IMR-90 (cell line): Measurements from ENCODE around the gene TUBGCP2. TPM values are rescaled to one million over a fixed set of nuclear protein-coding genes. Genes with fewer than 3 reads are reported as not detected.

ENCODE experiments used
- ATAC-seq: fragments of 200-7000 bp; cut with Tn5 transposase; 2 replicates; pipeline ENCODE4 v1.9.1; 2020; ENCODE audit warnings: low read depth, mild to moderate bottlenecking, moderate library complexity
- BruUV-seq: library from RNA; stranded (reverse); fragments of 400-500 nt; replicated peaks from 2 replicates; lab custom pipeline; 2021; lab: Mats Ljungman, UMichigan
- CTCF ChIA-PET: fragments of 300-600 bp; formaldehyde crosslinking; extraction: SDS; loops from one replicate; lab custom pipeline; 2021; ENCODE audit warnings: antibody characterized with exemption; lab: Yijun Ruan, JAX
- POLR2A ChIA-PET: fragments of 300-600 bp; sonication (Branson Sonifier 250); formaldehyde crosslinking; loops from one replicate; lab custom pipeline; 2022; ENCODE audit warnings: antibody characterized with exemption; ENCODE audit not compliant: unreplicated experiment; lab: Charles Lee
- DNase-seq: peaks from one replicate; pipeline ENCODE4 v3.0.0; 2013
- H2AFZ ChIP-seq: replicated peaks from 2 replicates; pipeline ENCODE3; 2013; ENCODE audit warnings: low read length, mild to moderate bottlenecking; ENCODE audit not compliant: poor library complexity
- H2AK5ac ChIP-seq: 2 replicates; pipeline ENCODE4 v1.6.1; 2013; ENCODE audit warnings: low read depth, low read length, inconsistent platforms
- H2AK9ac ChIP-seq: replicated peaks from 2 replicates; pipeline ENCODE3; 2013; ENCODE audit warnings: mild to moderate bottlenecking, low read depth, low read length, moderate library complexity; ENCODE audit not compliant: poor library complexity
- H2BK120ac ChIP-seq: 2 replicates; pipeline ENCODE4 v1.6.1; 2013; ENCODE audit warnings: low read depth, low read length, inconsistent platforms
- H2BK15ac ChIP-seq: 3 replicates; pipeline ENCODE4 v1.6.1; 2013; ENCODE audit warnings: low read depth, low read length, inconsistent platforms
- H2BK20ac ChIP-seq: 2 replicates; pipeline ENCODE4 v1.6.1; 2013; ENCODE audit warnings: low read depth, mild to moderate bottlenecking, inconsistent platforms, low read length, moderate library complexity
- H2BK5ac ChIP-seq: 2 replicates; pipeline ENCODE4 v1.6.1; 2013; ENCODE audit warnings: mild to moderate bottlenecking, low read depth, low read length, inconsistent platforms; ENCODE audit not compliant: poor library complexity, severe bottlenecking
- H3K14ac ChIP-seq: replicated peaks from 2 replicates; pipeline ENCODE4 v1.6.1; 2013; ENCODE audit warnings: low read depth, low read length, inconsistent platforms
- H3K18ac ChIP-seq: 2 replicates; pipeline ENCODE4 v1.6.1; 2013; ENCODE audit warnings: low read depth, low read length, control low read depth
- H3K23ac ChIP-seq: 2 replicates; pipeline ENCODE4 v1.6.1; 2013; ENCODE audit warnings: low read depth, low read length, inconsistent platforms
- H3K27ac ChIP-seq: 2 replicates; pipeline ENCODE4 v1.5.1; 2013; ENCODE audit warnings: mild to moderate bottlenecking, control low read depth, low read length; ENCODE audit not compliant: insufficient read depth
- H3K27me3 ChIP-seq: 2 replicates; pipeline ENCODE4 v1.6.1; 2013; ENCODE audit warnings: low read length; ENCODE audit not compliant: control insufficient read depth, insufficient read depth
- H3K36me3 ChIP-seq: 2 replicates; pipeline ENCODE4 v1.6.1; 2013; ENCODE audit warnings: low read length, mixed read lengths; ENCODE audit not compliant: control insufficient read depth, insufficient read depth
- H3K4ac ChIP-seq: 2 replicates; pipeline ENCODE4 v1.6.1; 2013; ENCODE audit warnings: low read depth, low read length, inconsistent platforms
- H3K4me1 ChIP-seq: 2 replicates; pipeline ENCODE4 v1.6.1; 2013; ENCODE audit warnings: low read length, mixed read lengths; ENCODE audit not compliant: control insufficient read depth, insufficient read depth
- H3K4me2 ChIP-seq: 2 replicates; pipeline ENCODE4 v1.6.1; 2013; ENCODE audit warnings: low read depth, mild to moderate bottlenecking, control low read depth, low read length, moderate library complexity
- H3K4me3 ChIP-seq: 2 replicates; pipeline ENCODE4 v1.5.1; 2013; ENCODE audit warnings: low read depth, mild to moderate bottlenecking, control low read depth, low read length, moderate library complexity; ENCODE audit not compliant: insufficient read depth
- H3K56ac ChIP-seq: 2 replicates; pipeline ENCODE4 v1.6.1; 2013; ENCODE audit warnings: low read length, inconsistent platforms; ENCODE audit not compliant: insufficient read depth; ENCODE audit errors: extremely low read depth
- H3K79me1 ChIP-seq, 2 experiments: 2 replicates each; pipeline ENCODE4 v1.6.1; 2013; ENCODE audit warnings: low read length in 2 of 2, inconsistent platforms in 1 of 2, low read depth in 1 of 2
- H3K9ac ChIP-seq: 2 replicates; pipeline ENCODE4 v1.6.1; 2013; ENCODE audit warnings: low read depth, low read length, control low read depth
- H3K9me1 ChIP-seq: 2 replicates; pipeline ENCODE4 v1.6.1; 2013; ENCODE audit warnings: low read length, inconsistent platforms; ENCODE audit not compliant: insufficient read depth
- H3K9me3 ChIP-seq: 2 replicates; pipeline ENCODE4 v1.6.1; 2013; ENCODE audit warnings: low read length; ENCODE audit not compliant: control insufficient read depth, insufficient read depth
- H4K20me1 ChIP-seq: 2 replicates; pipeline ENCODE4 v1.6.1; 2013; ENCODE audit warnings: low read length, inconsistent platforms; ENCODE audit not compliant: insufficient read depth
- H4K5ac ChIP-seq: 2 replicates; pipeline ENCODE4 v1.6.1; 2013; ENCODE audit warnings: mild to moderate bottlenecking, low read depth, low read length, control low read depth
- H4K8ac ChIP-seq, 2 experiments: 2 replicates each; pipeline ENCODE4 v1.6.1; 2013; ENCODE audit warnings: low read depth in 2 of 2, low read length in 2 of 2, control low read depth in 1 of 2, inconsistent platforms in 1 of 2
- H4K91ac ChIP-seq: 2 replicates; pipeline ENCODE4 v1.6.1; 2013; ENCODE audit warnings: low read depth, low read length, inconsistent platforms; ENCODE audit not compliant: insufficient read depth
- BHLHE40 ChIP-seq: fragments of 150-350 bp; IDR thresholded peaks from 2 replicates; pipeline ENCODE4 v1.6.1; 2016; ENCODE audit warnings: mild to moderate bottlenecking, low read depth, low read length
- CHD1 ChIP-seq: IDR thresholded peaks from 2 replicates; pipeline ENCODE4 v1.6.1; 2012; ENCODE audit warnings: low read depth, low read length, improper control_type of control experiment
- ELK1 ChIP-seq: fragments of 150-350 bp; IDR thresholded peaks from 2 replicates; pipeline ENCODE4 v1.6.1; 2016; ENCODE audit warnings: low read depth, mild to moderate bottlenecking, low read length, moderate library complexity, borderline replicate concordance
- MAFK ChIP-seq: IDR thresholded peaks from 2 replicates; pipeline ENCODE4 v1.6.1; 2012; ENCODE audit warnings: low read depth, low read length, improper control_type of control experiment
- MAZ ChIP-seq: IDR thresholded peaks from 2 replicates; pipeline ENCODE4 v1.6.1; 2012; ENCODE audit warnings: low read depth, mild to moderate bottlenecking, low read length, improper control_type of control experiment, moderate library complexity, borderline replicate concordance
- NFE2L2 ChIP-seq: fragments of 150-350 bp; IDR thresholded peaks from 2 replicates; pipeline ENCODE4 v1.6.1; 2016; ENCODE audit warnings: low read depth, mild to moderate bottlenecking, low read length
- POLR2A ChIP-seq: IDR thresholded peaks from 2 replicates; pipeline ENCODE4 v1.6.1; 2012; ENCODE audit warnings: mild to moderate bottlenecking, low read depth, low read length
- RAD21 ChIP-seq: IDR thresholded peaks from 2 replicates; pipeline ENCODE4 v1.6.1; 2012; ENCODE audit warnings: low read length, improper control_type of control experiment
- RCOR1 ChIP-seq: IDR thresholded peaks from 2 replicates; pipeline ENCODE4 v1.6.1; 2012; ENCODE audit warnings: mild to moderate bottlenecking, low read length, improper control_type of control experiment; ENCODE audit not compliant: insufficient replicate concordance
- RFX5 ChIP-seq: IDR thresholded peaks from 2 replicates; pipeline ENCODE4 v1.8.0; 2012; ENCODE audit warnings: low read depth, mild to moderate bottlenecking, low read length, moderate library complexity
- SMC3 ChIP-seq: fragments of 150-350 bp; IDR thresholded peaks from 2 replicates; pipeline ENCODE4 v1.6.1; 2016; ENCODE audit warnings: low read depth, mild to moderate bottlenecking, antibody characterized with exemption, low read length, moderate library complexity
- USF2 ChIP-seq: fragments of 150-350 bp; IDR thresholded peaks from 2 replicates; pipeline ENCODE4 v1.6.1; 2017; ENCODE audit warnings: mild to moderate bottlenecking, antibody characterized with exemption, low read length, low read depth
- WGBS, 2 experiments: methylation state at CpG; one replicate each; pipeline versions ENCODE4 v1.1.5 to v1.1.7; 2013; ENCODE audit warnings: missing lambda C conversion rate in 2 of 2; ENCODE audit not compliant: insufficient read length in 1 of 2; ENCODE audit errors: extremely low coverage in 2 of 2; 5-methylcytosine and 5-hydroxymethylcytosine counted together
- dilution Hi-C: fragments of 300-500 bp; cut with HindIII; formaldehyde crosslinking; loops from one replicate; pipeline ENCODE4 v1.14.3; 2018; ENCODE audit warnings: low sequenced_read_pairs; ENCODE audit not compliant: unreplicated experiment
- in situ Hi-C: fragments of 300-500 bp; cut with MboI; formaldehyde crosslinking; loops from 3 replicates; pipeline ENCODE4 v1.14.3; 2019; ENCODE audit warnings: low sequenced_read_pairs, inconsistent platforms, mixed read lengths
- intact Hi-C: fragments of 100-400 bp; cut with micrococcal nuclease; formaldehyde crosslinking; loops from 2 replicates; pipeline ENCODE4 v1.10.0; 2022
- polyA plus RNA-seq, 3 experiments: library from polyadenylated mRNA; depleted of rRNA; stranded (reverse); fragments of >200 nt; gene quantifications; 2 replicates each; pipeline ENCODE4 v1.2.3, GENCODE V29; 2012; ENCODE audit warnings: low replicate concordance in 1 of 3
- total RNA-seq: library from RNA; depleted of rRNA; stranded (reverse); fragments of >200 nt; gene quantifications from 2 replicates; pipeline ENCODE4 v1.2.3, GENCODE V29; 2012

TUBGCP2 gene
- total and polyA plus RNA-seq, 2 of the 4 experiments (the other 2 are of a cell fraction) = 48.1 to 72.6 TPM

- H3K56ac ChIP-seq = no peak overlapping the region
- H3K18ac ChIP-seq = no peak overlapping the region
- H3K9me1 ChIP-seq = peaks cover 4% of the 10 kb centered on the region
- WGBS, 2 experiments = 82% methylated on average over 15 of the region's 36 CpGs; no CpG with 5 or more reads in 1 of the 2 experiments
- ChIA-PET POLR2A (no interaction called here), CTCF (no interaction called here)
- H4K8ac ChIP-seq = no peak overlapping the region
- intact Hi-C loops (no loop called here), dilution Hi-C loops (no loop called here), in situ Hi-C loops (no loop called here)
- no peak overlapping the region for H2AK5ac ChIP-seq
- H4K5ac ChIP-seq = no peak overlapping the region
- no peak for TF ChIP-seq RAD21
- no peak for TF ChIP-seq ELK1
- no peak for TF ChIP-seq RCOR1
- no peak for TF ChIP-seq RFX5
- no peak for TF ChIP-seq MAZ
- TF ChIP-seq CHD1 = no peak
- no peak for TF ChIP-seq SMC3
- no peak for TF ChIP-seq MAFK
- no peak for TF ChIP-seq POLR2A
- no peak for TF ChIP-seq NFE2L2
- TF ChIP-seq USF2 = no peak
- no peak for TF ChIP-seq BHLHE40
- H3K36me3 ChIP-seq = no peaks in the 10 kb centered on the region
- no peak overlapping the region for H3K4ac ChIP-seq
- no peak overlapping the region for H2BK20ac ChIP-seq
- no peak overlapping the region for H3K4me2 ChIP-seq
- no peak overlapping the region for H3K27ac ChIP-seq
- H3K14ac ChIP-seq = no peak overlapping the region
- H3K4me1 ChIP-seq = no peaks in the 10 kb centered on the region
- H2AK9ac ChIP-seq = peak overlapping the region; percentile 42
- H2BK15ac ChIP-seq = no peak overlapping the region
- H4K91ac ChIP-seq = no peak overlapping the region
- no peak overlapping the region for H2BK5ac ChIP-seq
- H3K9me3 ChIP-seq = no peaks in the 10 kb centered on the region
- H3K4me3 ChIP-seq = no peak overlapping the region
- H3K79me1 ChIP-seq = no peaks in the 10 kb centered on the region
- no peak for DNase-seq
- H4K20me1 ChIP-seq = no peaks in the 10 kb centered on the region; the same call in 1 of the 2 replicates
- ATAC-seq = no peak
- no TSS peak for BruUV-seq
- peaks cover 16% of the 10 kb centered on the region for H3K27me3 ChIP-seq
- no peak overlapping the region for H2AFZ ChIP-seq
- no peak overlapping the region for H3K9ac ChIP-seq
- no peak overlapping the region for H3K23ac ChIP-seq
- no peak overlapping the region for H2BK120ac ChIP-seq
Observed at GRCh38 chr10:133247681-133248333, 60.9 kb downstream of the TUBGCP2 start.
